Left lung (tissue), 14 donors: Measurements from ENCODE around the gene INHBC. TPM values are rescaled to one million over a fixed set of nuclear protein-coding genes. Genes with fewer than 3 reads are reported as not detected.

Source experiments
- ATAC-seq: fragments of 200-7000 bp; cut with Tn5 transposase; one replicate; pipeline ENCODE4 v1.9.1; 2020; ENCODE audit warnings: moderate library complexity
- DNase-seq, 4 donors: peaks; one replicate each; pipeline ENCODE4 v3.0.0-alpha.2; 2013 to 2020
- H3K27ac ChIP-seq, 2 donors: fragments of 200-600 bp; sonication (generic) in 1 of 2; one replicate each; pipeline versions ENCODE4 v1.5.0 to v1.8.0; 2020 to 2021
- H3K27me3 ChIP-seq, 2 donors: fragments of 200-600 bp; sonication (generic) in 1 of 2; one replicate each; pipeline versions ENCODE4 v1.5.0 to v1.8.0; 2020 to 2021
- H3K36me3 ChIP-seq, 2 donors: fragments of 200-600 bp; sonication (generic) in 1 of 2; one replicate each; pipeline versions ENCODE4 v1.5.0 to v1.8.0; 2020 to 2021
- H3K4me1 ChIP-seq, 2 donors: fragments of 200-600 bp; one replicate each; pipeline ENCODE4 v1.8.0; 2021
- H3K4me3 ChIP-seq, 2 donors: fragments of 200-600 bp; sonication (generic) in 1 of 2; one replicate each; pipeline versions ENCODE4 v1.5.0 to v1.8.0; 2020 to 2021; ENCODE audit warnings: mild to moderate bottlenecking in 1 of 2
- H3K9me3 ChIP-seq, 2 donors: fragments of 200-600 bp; sonication (generic) in 1 of 2; one replicate each; pipeline versions ENCODE4 v1.5.0 to v1.8.0; 2020 to 2021
- intact Hi-C, 2 donors: fragments of 100-400 bp; cut with DNase I; formaldehyde crosslinking; loops; one replicate each; pipeline versions ENCODE4 v1.11.2 to v1.14.2; 2022
- long read RNA-seq, 12 donors: library from polyadenylated mRNA in 2 of 12; unstranded in 2 of 12; transcript quantifications; one replicate each; pipeline ENCODE4 v2.0.0 and lab custom pipeline, GENCODE V29; 2019 to 2026
- polyA plus RNA-seq, 6 donors: library from polyadenylated mRNA; unstranded; fragments of 120-200 nt; gene quantifications; one replicate each; pipeline ENCODE4 v1.2.1, GENCODE V29; 2013; ENCODE audit not compliant: insufficient read length in 6 of 6
- total RNA-seq, 2 donors: library from RNA; stranded (reverse); fragmentation: NEBNext Ultra II Directional; extraction: Animal tissue kit (Norgen Biotek cat#: 25700); gene quantifications; one replicate each; pipeline ENCODE4 v1.2.1, GENCODE V29; 2021
- TF ChIP-seq, protein P1 (sequence below), 2 donors: fragments of 200-600 bp; sonication (generic) in 1 of 2; IDR thresholded peaks; one replicate each; pipeline versions ENCODE4 v1.5.0 to v1.8.0; 2021; ENCODE audit warnings: antibody characterized with exemption in 2 of 2
- donor health status: DM: no; HTN: yes; CAD: no.
- donor health status: DM: no; HTN: no; CAD: no.

The INHBC gene
- not detected for total RNA-seq
- polyA plus RNA-seq: under 1 TPM in 5 of 6 donors, not detected in 1; 0.16 to 0.29 (median 0.24) TPM
- long read RNA-seq, donor 1: 0 reads
- long read RNA-seq, donor 2: 0 reads
- long read RNA-seq, donor 3: 0 reads
- long read RNA-seq, donor 4: 0 reads
- long read RNA-seq, donor 5: 0 reads
- long read RNA-seq, donor 6: 0 reads
- long read RNA-seq, donor 7: 0 reads
- long read RNA-seq, donor 8, partial matches to known transcripts: 0 of 1 reads
- long read RNA-seq, donor 8, other reads (novel, unspliced or antisense): 0 of 1 reads
- long read RNA-seq, donor 9: 0 reads
- long read RNA-seq, donor 10: 0 reads
- long read RNA-seq, donor 11: 0 reads
- long read RNA-seq, donor 12: 0 reads

- no peak within 1 kb of the TSS for H3K27ac ChIP-seq
- H3K4me1 ChIP-seq: peaks cover 0 to 6% of the 10 kb centered on the region in 2 donors
- DNase-seq (no peak), ATAC-seq (no peak)
- TF ChIP-seq, protein P1, sequence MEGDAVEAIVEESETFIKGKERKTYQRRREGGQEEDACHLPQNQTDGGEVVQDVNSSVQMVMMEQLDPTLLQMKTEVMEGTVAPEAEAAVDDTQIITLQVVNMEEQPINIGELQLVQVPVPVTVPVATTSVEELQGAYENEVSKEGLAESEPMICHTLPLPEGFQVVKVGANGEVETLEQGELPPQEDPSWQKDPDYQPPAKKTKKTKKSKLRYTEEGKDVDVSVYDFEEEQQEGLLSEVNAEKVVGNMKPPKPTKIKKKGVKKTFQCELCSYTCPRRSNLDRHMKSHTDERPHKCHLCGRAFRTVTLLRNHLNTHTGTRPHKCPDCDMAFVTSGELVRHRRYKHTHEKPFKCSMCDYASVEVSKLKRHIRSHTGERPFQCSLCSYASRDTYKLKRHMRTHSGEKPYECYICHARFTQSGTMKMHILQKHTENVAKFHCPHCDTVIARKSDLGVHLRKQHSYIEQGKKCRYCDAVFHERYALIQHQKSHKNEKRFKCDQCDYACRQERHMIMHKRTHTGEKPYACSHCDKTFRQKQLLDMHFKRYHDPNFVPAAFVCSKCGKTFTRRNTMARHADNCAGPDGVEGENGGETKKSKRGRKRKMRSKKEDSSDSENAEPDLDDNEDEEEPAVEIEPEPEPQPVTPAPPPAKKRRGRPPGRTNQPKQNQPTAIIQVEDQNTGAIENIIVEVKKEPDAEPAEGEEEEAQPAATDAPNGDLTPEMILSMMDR (IDR thresholded peaks at IDR 0.05): no peak
- H3K9me3 ChIP-seq: no peaks in the 10 kb centered on the region
- intact Hi-C loops: no loop called here
- H3K36me3 ChIP-seq: no peaks in the 10 kb centered on the region
- H3K4me3 ChIP-seq: no peak within 1 kb of the TSS
- H3K27me3 ChIP-seq: no peaks in the 10 kb centered on the region
Observed at GRCh38 chr12:57434517-57435223, at the start of gene INHBC. TSS of gene INHBC (plus strand) at chr12:57434784. CDS start at chr12:57434887, 103 bp downstream.

DNA sequence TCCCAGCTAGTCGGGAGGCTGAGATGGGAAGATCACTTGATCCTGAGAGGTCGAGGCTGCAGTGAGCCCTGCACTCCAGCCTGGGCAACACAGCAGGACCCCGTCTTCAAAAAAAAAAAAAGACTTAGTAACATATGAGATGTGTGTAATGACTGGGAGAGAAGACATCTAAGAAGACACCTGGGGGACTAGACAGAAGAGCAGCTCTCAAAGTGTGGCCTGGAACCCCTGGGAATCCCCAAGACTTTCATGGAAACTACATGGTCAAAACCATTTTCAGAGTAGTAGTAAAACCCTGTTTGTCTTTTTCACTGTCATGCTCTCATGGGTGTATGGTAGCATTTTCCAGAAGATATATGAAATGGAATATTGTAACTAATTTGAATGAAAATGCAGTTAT is 49.0 kb upstream of the INHBC start:
- no peak overlapping the region for H3K27ac ChIP-seq
- H3K4me3 ChIP-seq: no peak overlapping the region
- intact Hi-C loops: no loop called here
- no peak for DNase-seq
- H3K27me3 ChIP-seq: no peaks in the 10 kb centered on the region
- H3K36me3 ChIP-seq: peaks cover 0 to 24% of the 10 kb centered on the region in 2 donors
- no peak for ATAC-seq
- TF ChIP-seq, protein P1 (IDR thresholded peaks at IDR 0.05): no peak
- no peaks in the 10 kb centered on the region for H3K4me1 ChIP-seq
- no peaks in the 10 kb centered on the region for H3K9me3 ChIP-seq

DNA sequence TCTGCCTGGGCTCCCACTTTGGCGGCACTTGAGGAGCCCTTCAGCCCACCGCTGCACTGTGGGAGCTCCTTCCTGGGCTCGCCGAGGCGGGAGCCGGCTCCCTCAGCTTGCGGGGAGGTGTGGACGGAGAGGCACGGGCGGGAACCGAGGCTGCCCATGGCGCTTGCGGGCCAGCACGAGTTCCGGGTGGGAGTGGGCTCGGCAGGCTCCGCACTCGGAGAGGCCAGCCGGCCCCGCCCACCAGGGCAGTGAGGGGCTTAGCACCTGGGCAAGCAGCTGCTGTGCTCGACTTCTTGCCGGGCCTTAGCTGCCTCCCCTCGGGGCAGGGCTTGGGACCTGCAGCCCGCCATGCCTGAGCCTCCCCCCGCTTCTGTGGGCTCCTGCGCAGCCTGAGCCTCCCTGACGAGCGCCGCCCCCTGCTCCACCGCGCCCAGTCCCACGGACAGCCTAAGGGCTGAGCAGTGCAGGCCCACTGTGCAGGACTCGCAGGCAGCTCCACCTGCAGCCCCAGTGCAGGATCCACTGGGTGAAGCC is 48.3 kb upstream of the INHBC start:
- H3K36me3 ChIP-seq: peaks cover 0 to 30% of the 10 kb centered on the region in 2 donors
- no peak for DNase-seq

DNA sequence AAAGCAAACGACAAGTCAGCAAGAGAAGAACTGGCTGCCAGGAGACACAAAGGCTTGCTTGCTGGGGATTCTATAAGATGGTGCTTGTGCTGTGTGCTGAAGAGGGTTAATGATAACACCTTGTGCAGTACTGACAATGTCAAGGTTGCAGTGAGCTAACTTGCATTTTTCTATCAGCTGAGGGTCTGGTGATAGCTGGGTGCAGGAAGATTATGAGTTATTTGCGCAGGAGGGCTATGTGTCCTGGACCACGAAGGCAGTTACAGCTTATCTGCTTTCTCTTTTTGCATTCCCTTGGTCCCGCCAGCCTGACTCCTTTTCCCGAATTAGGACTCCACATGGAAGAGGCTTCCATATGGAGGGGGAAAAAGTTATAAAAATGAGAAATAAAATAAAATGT is 46.2 kb upstream of the INHBC start:
- intact Hi-C loops: no loop called here
- H3K27me3 ChIP-seq: no peaks in the 10 kb centered on the region

More for the DNA sequence above, 48.3 kb upstream of the INHBC start:
- no peaks in the 10 kb centered on the region for H3K9me3 ChIP-seq
- no peak overlapping the region for H3K27ac ChIP-seq
- TF ChIP-seq, protein P1 (IDR thresholded peaks at IDR 0.05): no peak
- H3K27me3 ChIP-seq: no peaks in the 10 kb centered on the region
- H3K4me1 ChIP-seq: no peaks in the 10 kb centered on the region
- intact Hi-C loops: no loop called here
- no peak for ATAC-seq
- H3K4me3 ChIP-seq: no peak overlapping the region

More for the DNA sequence above, 46.2 kb upstream of the INHBC start:
- H3K4me1 ChIP-seq: no peaks in the 10 kb centered on the region
- DNase-seq (no peak), ATAC-seq (no peak)
- no peaks in the 10 kb centered on the region for H3K9me3 ChIP-seq
- TF ChIP-seq, protein P1 (IDR thresholded peaks at IDR 0.05): no peak
- no peak overlapping the region for H3K27ac ChIP-seq
- no peak overlapping the region for H3K4me3 ChIP-seq
- peaks cover 0 to 42% of the 10 kb centered on the region in 2 donors for H3K36me3 ChIP-seq
